Erythroblast (primary cell): ENCODE data around the gene COMT.
A peak's percentile ranks its signal among the peaks of the same experiment; 100 is the strongest.

Experiments used
- DNase-seq, 2 experiments: peaks; one replicate each; lab custom pipeline; 2025; lab: John Stamatoyannopoulos, UW
- GATA1 ChIP-seq: IDR thresholded peaks from 2 replicates; pipeline ENCODE4 v1.6.1; 2011; ENCODE audit warnings: low read depth, mild to moderate bottlenecking, control low read depth, low read length, moderate library complexity
- POLR2A ChIP-seq: IDR thresholded peaks from 2 replicates; pipeline ENCODE4 v1.6.1; 2011; ENCODE audit warnings: mild to moderate bottlenecking, low read length

COMT gene

DNA sequence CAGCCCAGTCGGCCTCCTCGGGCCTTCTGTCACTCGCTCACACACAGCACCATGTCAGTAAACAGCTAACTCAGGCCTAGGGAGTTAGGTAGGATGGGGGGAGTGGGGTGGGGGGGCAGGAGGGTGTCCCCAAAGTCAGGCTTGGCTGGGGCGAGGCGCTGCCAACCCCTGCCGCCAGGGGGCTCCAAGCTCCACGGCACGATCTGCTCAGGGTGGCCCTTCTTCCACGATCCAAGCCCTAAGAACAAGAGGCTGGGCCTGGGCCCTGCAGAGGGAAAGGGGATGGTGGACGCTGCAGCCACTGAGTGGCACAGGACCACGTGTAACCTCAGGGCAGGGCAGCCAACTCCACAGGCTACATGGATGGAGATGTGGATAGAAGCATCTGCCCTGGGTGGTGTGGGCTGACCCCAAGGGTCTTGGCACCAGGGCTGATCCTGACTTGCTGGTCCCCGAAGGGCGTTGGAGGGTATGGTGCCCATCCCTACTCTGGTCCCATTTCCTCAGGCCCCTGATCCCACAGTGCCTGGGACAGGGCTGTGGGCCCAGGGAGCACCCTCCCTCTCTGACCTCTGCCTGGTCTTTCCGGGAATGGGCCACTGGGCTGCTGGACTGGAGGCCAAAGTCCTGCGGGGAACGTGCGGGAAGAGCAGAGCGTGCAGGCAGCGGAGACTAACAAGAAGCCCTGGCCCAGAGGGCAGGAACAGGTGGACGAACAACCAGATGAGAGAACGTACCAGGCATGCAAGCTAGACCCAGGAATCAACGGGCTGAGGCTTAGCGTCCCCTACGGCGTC is 29.1 kb downstream of the COMT start:
- peak; percentile 73 to 85 for DNase-seq
- TF ChIP-seq POLR2A (no peak), GATA1 (no peak)

DNA sequence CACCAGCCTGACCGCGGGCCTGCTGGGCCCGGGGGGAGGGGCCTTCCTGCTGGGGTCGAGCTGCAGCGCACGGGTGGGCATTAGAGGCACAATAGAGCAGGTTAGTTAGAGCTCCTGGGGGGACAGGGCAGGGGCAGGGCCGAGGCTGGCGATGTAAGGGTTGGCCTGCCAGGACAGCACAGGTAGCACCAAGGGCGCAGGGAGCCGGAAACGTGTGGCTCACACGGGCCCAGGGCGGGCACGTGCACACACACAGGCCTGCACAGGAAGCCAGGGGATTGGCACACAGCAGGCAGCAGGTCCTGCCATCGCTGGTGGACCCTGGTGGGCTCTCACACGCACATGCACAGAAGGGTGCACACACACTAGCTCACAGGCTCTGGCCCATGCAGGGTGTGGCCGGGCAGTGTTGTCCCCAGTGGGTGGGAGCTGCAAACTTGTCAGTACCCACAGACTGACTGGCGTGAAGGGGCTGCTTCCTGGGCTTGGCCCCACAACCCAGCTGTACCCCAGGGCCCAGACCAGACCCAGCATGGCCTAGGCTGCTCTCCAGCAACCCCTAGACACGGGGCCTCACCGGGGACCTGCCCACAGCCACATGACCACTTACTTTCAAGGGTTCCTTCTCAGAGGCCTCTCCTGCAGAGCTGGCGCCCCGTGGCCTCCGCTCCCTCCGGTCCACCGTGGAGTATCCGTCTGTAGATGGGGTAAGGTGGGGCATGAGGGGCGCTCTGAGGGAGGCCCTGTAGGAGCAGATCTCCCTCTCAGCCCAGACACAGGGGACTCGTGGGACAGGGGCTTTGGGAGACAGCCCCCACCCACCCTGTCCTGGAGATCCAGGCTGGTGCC is 29.9 kb downstream of the COMT start:
- TF ChIP-seq GATA1 = no peak
- TF ChIP-seq POLR2A = no peak
- DNase-seq = no peak

DNA sequence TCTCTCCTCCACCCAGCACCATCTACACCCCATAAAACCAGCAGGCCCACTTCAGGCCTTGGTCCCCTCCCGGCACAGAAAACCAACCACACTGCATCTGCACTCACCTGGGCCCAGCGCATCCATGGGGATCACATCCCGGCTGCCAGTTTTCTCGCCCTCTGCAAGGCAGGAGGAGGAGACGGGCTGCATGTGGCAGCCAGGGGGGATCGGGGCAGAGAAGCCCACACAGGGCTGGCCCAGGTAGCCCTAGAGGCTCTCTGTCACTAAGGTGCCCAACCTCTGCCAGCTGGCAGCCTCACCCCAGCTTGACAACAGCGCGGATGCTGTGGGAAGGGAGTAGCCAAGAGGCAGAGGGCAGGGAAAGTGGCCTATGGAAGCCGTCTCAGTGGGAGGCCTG is 30.7 kb downstream of the COMT start:
- no peak for DNase-seq
- TF ChIP-seq POLR2A = no peak
- no peak for TF ChIP-seq GATA1

DNA sequence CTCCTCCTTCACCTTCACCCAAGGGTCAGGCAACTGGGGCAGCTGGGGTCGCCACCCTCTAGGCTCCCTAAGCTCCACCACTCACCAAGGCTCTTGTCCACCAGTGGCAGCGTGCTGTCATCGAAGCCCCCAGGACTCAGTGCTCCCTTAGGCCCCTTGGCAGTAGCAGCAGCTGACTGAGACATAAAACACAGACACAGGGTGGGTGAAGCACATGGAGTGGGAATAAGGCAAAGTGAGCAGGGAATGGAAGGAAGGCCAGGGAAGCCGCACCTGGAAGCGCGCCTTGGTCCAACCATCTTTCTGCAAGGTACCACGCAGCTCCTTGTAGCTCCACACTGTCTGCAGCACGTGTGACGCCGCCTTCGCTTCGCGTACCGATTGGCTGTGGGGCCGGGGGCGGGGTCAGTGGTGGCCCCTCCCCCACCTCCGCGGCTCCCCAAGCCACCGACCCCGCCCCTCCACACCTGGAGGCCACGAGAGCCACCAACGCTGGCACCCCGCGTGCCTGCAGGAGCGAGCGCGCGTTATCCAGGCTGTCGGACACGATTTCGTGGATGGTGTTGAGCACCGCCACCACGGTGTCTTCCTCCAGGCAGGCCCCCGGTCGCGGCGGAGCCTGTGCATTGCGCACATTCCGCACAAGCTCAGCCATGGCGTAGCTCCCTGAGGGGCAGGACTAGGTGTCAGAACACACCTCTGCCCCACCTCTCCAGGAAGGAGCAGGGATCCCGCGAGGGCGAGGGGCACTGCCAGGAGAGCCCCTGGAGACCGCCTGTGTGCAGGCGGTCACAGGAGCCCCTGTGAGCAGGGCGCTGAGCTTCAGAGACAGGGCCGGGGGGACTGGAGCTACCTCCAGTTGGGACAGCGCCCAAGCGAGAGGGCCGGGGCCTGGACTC is 31.3 kb downstream of the COMT start:
- no peak for DNase-seq
- TF ChIP-seq POLR2A = no peak

DNA sequence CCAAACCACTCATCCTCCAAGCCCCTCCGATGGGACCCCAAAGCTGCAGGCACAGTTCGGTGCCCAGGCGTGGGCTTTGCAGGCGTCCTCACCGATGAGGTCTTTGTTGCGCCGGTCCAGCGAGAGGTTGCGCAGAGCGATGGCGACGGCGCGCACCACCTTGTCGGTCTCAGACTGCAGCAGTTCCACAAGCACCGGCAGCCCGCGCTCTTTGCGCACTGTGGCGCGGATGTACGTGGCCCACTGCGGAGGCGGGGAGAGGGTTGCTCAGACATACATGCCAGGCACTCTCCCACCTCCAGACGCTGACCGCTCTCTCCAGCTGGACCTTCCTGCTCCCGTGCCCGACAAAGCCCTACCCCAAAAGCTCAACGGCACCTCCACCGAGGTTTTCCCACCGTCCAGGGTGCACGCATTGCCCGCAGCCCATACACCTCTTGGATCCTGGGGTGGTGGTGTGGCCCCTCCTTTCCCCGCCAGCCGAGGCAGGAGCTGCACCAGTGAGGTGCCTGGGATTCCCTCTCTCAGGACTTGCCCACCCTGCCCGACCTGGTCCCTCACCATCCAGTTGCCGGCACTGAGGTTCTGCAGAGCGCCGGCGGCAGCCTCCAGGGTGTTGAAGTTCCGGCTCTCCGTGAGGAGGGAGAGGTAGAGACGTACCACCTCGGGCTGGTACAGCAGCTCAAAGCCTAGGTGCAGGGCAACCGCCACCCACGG is 32.1 kb downstream of the COMT start:
- no peak for TF ChIP-seq GATA1
- TF ChIP-seq POLR2A = no peak
- no peak for DNase-seq

DNA sequence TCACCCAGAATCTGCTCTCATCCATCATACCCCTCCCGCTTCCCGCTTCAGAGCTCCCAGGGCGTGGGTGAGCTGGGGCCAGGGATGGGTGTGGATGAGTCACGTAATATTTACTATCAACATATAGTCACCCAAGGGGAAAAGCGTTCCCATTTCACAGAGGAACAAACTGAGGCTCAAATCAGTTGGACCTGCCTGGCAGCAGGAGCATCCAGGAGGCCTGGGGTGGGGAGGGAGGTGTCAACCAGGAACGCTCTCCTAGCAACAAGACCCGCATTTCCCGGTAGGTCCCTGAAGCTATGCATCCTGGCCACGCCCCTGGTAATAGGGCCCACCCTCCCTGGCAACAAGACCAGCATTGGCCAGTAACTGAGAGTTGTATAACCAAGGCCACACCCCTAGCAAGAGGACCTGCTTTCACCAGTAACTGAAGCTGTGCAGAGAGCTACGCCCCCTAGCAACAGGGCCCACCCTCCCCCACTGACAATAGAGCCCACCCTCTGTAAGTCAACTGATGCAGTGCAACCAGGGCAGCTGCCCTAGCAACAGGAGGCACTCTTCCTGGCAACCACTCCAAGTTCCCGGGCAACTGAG is 32.8 kb downstream of the COMT start:
- peak; percentile 65 to 71 for DNase-seq

DNA sequence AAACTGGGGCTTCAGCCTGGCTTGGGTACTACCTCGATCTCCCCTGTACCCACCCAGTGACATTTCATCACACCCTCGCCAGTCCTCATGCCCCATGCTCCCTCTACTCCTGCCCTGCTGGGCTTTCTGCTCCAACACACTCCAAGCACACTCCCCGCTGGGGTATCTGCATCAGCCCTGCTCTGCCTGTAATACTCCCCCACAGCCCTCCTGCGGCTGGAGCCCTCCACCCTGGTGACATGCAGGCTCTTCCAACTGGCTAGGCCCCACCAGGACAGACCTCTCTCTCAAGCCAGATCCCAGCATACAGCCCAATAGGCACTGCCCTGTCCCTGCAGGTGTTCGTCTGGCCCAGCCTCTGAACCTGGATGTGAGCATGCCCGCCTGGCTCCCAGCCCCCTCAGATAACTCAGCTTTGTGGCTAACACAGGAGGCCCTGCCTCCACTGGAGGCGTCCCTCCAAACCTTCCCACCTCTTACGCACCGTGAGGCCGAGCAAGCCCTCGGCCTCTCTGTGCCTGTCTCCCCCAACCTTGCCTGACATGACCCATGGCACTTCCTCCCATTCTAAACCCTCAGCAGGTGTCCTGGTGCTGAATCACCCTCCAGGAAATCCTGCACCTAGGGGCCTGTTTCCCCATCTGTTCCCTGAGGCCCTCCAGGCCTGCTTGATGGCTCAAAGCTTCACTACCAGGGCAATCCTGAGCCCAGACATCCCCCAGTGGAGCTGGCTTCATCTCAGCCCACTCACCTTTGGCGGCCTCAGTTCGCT is 33.5 kb downstream of the COMT start:
- TF ChIP-seq POLR2A (no peak), GATA1 (no peak)
- no peak for DNase-seq

More for the DNA sequence above, 32.8 kb downstream of the COMT start:
- TF ChIP-seq GATA1 (no peak), POLR2A (no peak)

DNA sequence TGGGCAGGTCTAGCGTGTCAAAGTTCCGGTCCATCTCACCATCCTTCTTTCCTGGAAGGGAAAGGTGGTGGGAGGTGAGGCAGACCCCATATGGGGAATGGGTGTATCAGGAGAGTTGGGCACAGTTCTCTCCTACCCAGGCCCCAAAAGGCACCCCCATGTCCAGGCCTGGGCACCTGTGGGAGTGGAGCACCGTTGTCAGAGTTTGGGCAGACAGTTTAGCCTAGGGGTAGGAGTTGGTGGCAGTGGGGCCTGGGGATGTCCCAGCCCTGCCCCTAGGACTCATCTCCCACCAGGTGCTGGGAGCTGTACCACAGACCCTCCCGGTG is 34.1 kb downstream of the COMT start:
- no peak for TF ChIP-seq GATA1
- no peak for TF ChIP-seq POLR2A

DNA sequence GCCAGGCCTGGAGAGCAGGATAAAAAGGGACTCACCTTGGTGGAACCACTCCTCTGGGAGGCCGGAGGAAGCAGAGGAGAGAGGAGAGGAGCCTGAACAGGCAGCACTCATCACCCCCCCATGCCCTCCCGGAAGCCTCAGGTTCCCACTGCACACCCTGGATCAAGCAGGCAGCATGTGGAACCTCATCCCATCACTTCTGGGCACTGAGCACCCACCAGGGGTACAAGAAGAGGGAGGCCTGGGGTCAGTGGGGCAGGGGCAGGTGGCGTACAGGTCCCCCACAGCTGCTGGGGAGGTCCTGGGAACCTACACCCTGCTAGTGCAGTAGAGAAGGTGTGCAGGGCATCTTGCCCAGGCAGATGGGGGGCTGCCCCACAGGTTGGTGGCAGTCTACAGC is 35.1 kb downstream of the COMT start:
- DNase-seq = no peak
- TF ChIP-seq GATA1 (no peak), POLR2A (no peak)

More for the DNA sequence above, 34.1 kb downstream of the COMT start:
- DNase-seq = no peak

DNA sequence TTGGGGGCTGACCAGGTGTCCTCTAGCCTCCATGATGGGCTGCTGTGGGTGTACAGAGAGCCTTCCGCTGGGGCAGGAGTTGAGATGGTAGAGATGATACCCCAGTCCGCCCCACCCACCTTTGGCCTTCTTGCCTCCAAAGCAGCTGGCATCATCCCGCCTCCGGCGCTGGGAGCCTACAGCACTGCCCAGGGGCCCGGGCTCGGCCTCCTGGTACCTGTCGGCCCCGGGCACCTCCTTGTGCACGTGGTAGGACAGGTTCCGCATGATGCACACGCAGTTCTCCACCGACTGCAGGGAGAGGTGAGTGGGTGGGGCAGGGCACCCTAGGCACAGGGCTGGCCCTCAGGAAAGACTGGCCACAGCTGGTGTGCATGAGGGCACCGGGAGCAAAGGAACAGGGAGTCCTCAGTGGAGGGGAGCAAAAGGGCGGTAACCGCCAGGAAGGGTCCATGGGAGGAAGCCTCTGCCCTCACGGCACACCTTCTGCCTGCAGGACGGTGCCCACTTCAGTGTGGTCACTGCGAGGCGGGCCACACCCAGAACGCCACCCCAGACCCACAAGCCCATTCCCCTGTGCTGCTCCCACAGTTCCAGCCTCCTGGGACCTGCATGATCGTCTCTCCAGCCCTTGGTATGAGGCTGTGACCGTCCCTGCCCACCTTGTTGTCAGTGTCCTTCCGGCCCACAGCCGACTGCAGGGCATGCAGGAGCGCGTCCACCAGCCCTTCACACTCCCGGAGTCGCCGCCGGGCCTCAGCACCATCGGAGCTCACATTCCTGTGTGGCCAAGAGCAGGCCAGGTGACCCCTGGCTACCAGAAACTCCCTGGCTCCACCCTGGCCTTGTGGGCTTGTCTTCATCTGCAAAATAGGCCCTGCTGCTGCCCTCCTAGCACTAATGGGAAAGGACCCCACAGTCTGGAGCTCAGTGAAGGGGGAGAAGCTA is 36.0 kb downstream of the COMT start:
- TF ChIP-seq GATA1 = no peak
- TF ChIP-seq POLR2A = no peak
- DNase-seq = no peak

DNA sequence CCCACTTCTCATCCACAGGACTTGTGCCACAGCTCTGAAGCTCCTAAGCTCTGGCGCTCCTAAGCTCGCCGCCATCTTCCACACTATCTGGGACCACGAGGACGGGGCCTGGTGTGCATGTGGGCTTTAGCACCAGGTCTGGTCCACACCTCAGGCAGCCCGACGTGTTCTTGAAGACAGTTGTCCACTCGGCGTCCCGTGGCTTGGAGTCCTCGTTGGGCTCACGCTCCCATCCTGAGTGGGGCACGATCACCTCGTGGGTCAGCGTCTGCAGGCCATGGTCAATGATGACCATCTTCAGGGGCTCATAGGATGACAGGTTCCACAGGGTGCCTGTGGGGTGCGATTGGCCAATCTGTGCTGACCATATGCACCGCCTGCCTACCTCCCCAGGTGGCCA is 37.2 kb downstream of the COMT start:
- TF ChIP-seq GATA1 = no peak
- TF ChIP-seq POLR2A = no peak
- no peak for DNase-seq
